GM18858 (cell line): Measurements from ENCODE around the gene TPPP.

ENCODE experiments used
- ATAC-seq: cut with Tn5 transposase; IDR thresholded peaks from one replicate; pipeline ENCODE4 v1.9.1; 2021; ENCODE audit not compliant: unreplicated experiment

The TPPP gene

DNA sequence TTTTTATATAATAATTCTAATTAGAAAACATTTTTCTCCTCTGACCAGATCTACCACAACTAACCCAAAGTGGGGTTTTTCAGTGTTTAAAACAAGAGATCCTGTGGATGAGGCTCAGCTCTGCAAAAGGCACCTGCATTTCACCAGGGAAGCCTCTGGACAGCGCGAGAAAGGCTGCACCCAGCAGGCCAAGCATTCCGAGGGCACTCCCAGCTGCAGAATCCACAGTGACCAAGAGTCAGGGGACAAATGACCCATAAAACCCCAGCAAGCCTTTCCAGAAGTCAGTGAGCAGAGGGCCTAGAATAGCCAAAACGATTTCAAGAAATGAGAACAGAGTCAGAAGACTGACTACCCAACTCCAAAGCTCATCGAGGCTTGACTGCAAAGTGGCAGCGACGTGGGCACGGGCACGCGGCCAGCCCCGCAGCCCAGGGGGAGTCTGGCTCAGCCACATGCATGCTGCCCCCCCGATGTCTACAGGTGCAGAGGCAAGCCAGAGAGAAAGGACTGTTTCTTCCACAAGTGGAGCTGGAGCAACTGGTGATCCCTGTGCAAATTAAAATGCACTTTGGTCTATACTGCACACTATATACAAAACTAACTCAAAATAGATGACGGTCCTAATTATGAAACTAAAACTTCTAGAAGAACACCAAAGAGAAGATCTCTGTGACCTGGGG lies 26.2 kb downstream of the TPPP start:
- no peak for ATAC-seq

DNA sequence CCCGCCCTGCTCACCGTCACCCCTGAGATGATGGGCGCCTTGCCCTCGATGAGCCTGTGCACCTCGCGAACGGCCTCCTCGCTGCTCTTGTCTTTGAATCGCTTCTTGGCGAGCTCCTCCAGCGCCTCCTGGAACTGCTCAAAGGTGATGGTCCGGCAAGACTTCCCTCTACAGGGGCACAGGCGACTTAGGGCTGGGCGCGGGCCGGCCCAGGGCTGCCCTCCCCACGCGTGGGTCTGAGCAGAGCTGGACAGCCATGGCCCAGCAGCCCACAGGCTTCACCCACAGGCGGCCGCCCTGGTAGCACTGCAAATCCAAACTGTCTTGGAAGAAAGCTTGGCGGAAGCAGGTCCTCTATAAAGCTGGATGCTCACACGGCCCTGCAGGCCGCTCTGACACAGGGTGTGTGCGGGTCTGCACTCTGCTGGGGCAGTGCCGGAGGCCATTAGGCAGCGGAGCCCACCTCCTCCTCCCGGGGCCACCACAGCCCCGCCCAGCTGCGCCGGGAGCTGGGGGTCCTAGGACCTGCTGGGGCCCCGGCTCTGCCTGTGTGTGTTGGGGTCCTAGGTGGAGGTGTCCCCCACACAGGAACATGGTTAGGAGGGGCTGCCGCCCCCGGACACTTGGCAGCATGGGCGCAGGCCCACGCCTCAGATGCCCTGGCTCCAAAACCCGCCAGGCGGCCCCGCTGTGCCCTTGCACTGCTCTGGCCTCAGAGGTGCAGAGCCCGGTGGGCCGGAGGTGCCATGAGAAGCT lies 27.0 kb downstream of the TPPP start:
- no peak for ATAC-seq

DNA sequence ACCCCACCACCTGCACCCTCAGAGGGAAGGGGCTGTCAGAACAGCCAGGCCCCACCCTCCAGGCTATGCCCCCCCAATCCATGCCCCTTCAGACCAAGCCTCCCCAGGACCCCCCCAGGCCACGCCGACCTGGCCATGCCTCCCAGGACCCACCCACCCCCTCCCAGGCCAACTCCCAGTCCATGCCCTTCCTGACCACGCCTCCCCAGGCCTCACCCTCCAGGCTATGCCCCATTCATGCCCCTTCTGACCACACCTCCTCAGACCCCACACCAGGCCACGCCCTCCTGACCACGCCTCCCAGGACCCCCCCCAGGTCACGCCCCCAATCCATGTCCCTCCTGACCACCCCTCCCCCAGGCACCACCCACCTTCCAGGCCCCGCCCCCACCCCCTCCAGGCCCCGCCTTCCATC lies 27.6 kb downstream of the TPPP start:
- no peak for ATAC-seq

DNA sequence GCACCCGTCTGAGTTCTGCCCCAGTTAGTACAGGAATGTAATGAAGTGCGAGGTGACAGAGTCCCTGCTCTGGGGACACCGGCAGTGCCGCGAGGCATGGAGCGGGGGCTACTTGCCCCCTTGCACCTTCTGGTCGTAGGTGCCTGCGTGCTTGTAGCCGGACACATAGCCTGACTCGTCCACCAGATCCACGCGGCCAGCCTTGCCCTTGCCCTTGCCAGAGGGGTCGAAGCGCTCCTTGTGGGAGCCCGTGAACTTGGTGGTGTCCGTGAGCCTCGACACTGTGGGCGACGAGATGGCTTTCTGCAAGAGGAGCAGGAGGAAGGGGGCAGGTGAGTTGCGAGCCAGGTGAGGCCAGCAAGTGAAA lies 28.2 kb downstream of the TPPP start:
- ATAC-seq: no peak

DNA sequence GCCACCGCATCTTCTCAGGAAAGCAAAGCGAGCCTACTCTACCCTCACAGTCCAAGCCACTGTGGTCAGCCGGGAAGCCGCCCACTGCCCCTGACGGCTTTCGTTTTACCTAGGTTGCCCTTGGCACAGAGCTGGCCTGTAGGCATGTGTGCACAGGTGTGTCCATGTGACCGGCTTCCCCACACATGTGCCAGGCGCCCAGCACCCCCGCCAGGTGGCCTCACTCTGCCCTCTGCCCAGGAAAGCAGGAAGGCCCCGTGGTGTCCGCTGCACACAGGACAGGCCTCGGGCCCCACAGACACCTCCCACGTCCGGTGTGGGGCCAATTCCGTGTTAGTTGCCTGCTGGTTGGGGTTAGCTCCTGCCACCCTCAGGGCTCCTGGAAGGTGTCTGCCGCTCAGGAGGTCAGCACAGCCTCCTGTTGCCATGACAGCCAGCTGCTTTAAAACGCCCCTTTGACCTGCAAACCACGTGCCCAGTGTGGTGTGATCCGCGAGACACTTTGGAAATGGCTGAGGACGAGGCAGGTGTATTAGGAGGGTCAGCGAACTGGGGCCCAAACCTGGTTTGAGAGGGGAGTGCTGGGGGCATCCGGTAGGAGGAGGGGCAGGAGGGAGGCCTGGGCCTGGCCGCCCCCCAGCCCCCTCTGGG lies 28.7 kb downstream of the TPPP start:
- ATAC-seq: no peak

DNA sequence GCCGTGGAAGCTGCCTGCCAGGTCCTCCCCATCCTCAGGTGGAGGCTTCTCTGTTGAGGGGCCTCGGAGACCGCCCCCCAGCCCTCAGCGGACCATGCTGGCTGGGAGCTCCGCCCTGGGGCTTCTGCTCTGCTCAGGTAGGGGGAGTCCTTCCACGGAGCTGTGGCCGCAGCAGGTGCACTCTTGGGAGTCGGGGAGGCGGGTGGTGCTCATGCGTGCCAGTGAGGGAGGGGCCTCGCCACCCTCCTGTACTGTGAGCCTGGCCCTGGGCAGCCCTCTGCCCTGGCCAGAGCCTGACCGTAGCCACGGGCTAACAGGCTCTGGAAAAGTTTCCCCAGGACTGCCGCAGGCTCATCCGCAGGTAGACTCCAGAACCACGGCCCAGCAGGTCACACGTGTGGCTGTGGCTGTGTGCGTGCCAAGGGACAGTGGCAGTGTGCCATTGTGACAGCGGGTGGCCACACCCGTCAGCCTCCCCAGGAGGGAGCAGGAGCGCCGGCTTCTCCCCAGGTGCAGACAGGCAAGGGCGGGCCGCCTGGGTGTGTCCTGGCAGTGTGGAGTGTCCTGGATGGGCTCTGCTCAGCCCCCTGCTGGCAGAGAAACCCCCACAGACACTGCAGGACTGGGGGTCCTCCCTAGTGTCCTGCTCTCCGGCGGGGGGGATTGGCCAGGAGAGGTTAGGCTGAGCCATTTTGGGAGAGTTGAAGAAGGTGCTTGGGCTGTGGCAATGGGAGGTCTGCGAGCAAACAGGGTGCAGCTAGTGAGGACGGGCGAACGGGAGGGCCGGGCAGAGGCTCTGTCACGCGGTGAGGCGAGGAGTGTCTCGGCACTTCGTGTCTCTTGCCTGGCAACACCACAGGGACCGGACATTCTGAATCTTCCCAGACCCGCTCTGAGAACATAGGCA lies 29.5 kb downstream of the TPPP start:
- ATAC-seq: no peak

DNA sequence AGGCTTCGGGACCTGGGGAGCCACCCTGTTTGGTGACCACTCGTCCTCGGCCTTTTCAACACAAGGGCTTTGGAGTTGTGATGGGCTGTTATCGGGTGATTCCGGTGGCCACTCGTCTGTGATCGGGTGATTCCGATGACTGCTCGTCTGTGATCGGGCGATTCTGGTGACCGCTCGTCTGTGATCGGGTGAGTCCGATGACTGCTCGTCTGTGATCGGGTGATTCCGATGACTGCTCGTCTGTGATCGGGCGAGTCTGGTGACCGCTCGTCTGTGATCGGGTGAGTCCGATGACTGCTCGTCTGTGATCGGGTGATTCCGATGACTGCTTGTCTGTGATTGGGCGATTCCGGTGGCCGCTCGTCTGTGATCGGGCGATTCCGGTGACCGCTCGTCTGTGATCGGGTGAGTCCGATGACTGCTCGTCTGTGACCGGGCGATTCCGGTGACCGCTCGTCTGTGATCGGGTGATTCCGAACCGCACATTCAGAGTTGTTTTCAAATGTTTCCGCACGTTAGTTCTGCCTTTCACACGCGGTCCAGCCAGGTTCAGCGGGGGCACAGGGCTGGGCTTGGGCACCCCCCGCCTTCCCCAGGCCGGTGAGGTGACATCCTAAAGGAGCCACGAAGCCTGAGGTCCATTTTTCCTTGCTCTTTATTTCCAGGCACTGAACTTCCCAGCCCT lies 30.3 kb downstream of the TPPP start:
- no peak for ATAC-seq

DNA sequence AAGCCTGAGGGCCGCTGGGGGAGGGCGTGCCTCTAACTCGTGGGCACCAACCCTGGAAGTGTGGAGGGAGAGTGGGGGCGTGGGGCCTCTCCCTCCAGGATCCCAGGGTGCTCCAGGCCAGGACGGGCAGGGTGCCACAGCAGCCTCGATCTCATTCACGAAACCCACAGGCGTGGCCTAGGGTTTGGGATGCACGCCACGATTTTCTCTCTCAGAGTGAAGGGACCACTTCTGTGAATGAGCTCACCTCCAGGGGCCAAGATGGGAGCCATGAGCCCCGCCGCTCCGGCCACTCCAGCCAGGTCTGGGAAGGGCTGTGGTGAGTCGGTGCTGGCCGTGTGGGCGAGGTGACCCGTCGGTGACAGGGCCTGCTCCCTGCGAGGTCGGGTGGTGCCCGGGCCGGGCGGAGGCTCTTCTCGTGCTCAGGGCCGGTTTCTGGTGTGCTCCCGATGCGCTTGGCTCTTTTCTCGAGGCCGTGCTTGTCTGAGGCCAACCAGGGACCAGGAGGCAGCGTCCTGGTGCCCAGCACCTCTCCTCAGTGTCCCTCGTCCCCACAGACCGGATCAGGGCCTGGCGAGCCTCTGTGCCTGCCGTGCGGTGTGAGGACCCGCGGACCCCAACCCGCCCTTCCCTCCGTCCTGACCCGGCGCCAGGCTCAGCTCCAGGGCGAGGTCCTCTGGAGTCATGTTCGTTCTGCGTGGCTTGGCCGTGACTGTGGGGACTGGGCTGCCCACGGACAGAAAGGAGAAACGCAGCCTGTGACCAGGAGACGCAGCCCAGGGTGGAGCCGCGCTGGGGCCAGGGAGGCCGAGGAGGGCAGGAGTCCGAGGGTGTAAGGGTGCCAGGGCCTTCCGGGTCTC lies 31.0 kb downstream of the TPPP start:
- ATAC-seq: no peak

DNA sequence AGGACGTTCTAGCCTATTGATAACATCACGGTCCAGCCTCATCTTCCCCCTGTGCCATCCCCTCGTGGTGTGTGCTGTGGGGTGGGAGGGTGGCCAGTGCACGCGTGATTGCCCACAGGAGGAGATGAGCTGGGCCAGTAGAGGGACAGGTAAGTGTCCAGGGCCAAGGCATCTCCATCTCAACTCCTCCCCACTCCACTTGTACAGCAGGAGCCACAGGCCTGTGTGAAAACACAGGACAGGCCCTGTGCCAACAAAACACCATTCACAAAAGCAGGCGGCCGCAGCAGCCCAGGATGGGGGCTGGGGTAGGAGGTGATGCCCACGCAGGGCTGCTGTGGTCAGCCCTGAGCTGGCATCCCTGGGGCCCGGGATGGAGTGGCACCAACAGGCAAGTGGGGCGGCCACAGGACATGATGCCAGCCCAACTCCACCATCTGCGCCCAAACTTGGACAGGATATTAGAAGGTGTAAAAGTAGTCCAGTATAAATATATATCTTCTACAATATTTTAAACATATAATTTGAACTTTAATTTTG lies 32.6 kb downstream of the TPPP start:
- no peak for ATAC-seq

DNA sequence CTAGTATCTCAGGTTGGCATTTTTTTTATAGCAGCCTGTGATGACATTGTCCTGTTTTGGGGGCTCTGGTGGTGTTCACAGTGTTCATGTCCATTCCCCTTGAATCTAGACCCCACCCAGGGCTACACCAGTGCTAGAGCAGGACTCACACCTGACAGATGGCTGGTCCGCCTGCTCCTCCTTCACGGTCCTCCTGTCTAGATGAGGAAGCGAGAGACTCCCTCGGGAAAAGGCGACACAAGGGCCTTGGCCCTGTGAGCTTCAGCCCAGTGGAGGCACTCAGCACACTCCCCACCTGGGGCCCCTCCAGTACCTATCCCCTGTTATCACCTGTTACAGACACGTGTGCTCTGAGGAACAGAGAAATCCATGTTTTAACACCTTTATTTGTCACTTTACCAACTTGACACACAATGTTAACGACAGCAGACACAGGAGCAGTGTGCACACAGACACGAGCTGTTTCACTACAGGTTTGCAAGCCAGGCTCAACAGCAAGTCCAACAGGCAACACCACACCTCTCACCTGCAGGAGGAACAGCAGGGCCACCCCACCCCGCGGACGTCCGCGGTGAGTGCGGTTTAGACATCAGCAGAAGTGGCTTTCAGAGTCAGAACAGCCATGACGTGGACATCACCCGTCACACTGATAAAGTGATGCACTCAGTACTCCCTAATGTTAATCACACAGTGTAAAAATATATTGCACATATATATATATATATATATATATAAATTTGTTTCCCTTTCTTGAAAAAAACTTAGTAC lies 33.5 kb downstream of the TPPP start:
- no peak for ATAC-seq

DNA sequence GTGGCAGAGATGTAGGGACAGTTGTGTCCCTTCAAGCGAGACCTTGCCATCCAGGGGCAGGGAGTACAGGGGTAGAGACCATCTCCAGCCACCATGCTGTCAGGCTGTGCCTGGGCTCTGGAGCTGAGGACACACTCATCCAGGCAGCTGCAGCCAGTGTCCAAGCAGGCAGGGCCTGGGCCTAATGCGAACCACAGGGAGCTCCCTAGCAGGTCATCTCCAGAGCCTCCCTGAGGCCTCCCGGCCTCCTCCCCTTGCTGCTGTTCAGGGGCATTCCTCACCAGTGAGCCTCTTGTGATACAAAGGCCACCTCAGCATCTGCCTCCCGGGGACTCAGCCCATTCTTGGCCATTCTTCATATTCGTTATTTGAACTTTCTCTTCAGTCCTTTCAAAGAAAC lies 35.0 kb downstream of the TPPP start:
- no peak for ATAC-seq

DNA sequence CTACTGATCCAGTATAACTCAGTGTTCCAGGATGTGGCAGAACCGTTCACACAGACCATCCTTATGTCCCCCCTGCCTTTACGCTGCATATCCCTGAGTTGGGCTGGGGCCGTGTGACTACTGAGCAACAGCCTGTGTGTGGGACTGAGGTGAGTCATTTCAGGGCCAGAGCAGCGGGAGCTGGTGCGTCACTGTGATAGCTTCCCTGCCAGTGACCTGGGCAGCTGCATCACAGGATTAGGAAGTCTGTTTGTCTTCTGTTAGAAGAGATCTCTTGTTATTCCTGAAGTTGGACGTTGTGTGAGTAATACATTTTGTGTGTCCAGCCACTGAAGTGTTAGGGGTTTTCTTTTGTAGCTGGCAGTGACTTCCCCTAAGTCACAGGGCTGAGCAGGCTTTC lies 35.6 kb downstream of the TPPP start:
- no peak for ATAC-seq

DNA sequence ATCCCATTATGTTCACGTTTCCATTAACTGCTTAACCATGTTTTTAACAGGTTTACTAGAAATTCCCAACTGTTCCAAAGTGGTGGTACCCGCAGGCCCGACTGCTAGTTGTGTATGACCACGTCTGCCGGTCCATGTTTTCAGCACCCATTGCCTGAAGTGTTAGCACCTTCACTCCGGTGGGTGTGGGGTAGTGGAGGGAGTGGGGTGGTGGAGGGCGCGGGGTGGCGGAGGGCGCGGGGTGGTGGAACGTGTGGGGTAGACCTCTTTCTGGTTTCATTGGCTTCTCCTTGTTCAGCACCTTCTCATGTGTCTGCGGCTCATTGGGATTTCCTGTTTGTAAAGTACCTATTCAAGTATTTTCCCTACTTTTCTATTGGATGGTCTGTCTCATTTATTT lies 37.7 kb downstream of the TPPP start:
- ATAC-seq: no peak

DNA sequence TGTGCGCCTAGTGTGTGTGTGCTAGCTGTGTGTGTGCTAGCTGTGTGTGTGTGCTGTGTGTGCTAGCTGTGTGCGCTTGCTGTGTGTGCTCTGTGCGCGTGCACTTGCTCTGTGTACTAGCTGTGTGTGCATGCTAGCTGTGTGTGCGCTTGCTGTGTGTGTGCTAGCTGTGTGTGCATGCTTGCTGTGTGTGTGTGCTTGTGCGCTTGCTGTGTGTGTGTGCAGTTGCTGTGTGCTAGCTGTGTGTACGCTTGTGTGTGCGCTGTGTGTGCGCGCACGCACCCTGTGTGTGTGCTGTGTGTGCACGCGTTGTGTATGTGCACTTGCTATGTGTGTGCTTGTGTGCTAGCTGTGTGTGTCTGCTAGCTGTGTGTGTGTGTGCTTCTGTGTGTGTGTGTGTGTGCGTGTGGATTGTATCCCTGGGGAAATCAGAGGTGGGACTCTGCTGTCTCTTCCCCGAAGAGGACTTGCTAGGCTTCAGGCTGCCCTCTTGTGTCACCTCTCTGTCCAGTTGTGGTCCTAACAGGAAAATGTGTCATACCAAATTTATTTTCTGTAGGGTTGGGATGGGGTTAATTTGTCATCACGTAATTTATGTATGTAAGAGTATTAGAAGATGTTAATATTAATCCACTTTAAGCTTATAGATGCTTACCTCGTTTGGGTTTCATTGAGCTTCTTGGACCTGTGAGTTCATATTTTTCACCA lies 38.9 kb downstream of the TPPP start:
- ATAC-seq: no peak

DNA sequence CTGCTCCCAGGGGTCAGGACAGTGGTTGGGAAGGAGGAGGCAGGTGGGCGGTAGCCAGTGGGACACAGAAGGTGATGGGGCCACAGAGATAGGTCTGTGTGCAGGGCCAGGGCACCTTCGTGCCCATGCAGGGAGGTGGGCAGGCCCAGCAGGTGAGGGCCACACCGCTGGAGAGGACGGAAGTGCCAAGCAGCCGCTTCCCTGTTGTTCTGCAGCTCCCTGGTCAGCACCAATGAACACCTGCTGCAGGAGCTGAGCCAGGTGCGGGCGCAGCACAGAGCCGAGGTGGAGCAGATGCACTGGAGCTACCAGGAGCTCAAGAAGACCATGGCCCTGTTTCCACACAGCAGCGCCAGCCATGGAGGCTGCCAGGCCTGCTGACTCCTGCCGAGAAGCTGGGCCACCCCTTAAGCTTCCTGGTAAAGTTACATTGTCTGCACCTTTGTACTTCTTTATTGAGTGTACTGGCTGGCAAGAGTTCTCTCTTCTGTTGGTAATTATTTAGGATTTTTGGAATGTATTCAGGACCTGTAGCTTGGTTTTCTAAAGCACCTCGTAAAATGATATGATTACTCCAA lies 40.3 kb downstream of the TPPP start:
- no peak for ATAC-seq

DNA sequence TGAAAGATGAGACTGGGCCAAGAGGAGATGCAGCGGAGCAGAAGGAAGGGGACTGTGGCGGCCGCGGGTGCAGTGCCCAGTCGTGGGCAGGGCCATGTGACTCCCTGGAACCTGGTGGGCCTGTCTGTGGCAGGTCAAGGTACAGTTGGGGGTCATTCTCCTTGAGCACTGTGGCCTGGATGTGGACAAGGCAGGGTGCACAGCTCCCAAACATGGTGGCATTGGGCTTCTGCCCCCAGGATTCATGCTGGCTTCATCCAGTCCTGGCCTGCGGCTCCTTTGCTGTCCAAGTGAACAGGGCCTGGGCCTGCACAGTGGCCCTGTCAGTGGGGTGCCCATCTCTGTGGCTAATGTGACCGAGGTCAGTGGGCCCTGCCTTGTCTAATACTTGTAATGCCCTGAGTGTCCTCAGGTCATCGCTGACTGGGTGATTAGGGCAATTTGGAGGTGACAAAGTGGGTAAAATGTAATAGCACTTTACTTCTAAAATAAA lies 41.1 kb downstream of the TPPP start:
- no peak for ATAC-seq

DNA sequence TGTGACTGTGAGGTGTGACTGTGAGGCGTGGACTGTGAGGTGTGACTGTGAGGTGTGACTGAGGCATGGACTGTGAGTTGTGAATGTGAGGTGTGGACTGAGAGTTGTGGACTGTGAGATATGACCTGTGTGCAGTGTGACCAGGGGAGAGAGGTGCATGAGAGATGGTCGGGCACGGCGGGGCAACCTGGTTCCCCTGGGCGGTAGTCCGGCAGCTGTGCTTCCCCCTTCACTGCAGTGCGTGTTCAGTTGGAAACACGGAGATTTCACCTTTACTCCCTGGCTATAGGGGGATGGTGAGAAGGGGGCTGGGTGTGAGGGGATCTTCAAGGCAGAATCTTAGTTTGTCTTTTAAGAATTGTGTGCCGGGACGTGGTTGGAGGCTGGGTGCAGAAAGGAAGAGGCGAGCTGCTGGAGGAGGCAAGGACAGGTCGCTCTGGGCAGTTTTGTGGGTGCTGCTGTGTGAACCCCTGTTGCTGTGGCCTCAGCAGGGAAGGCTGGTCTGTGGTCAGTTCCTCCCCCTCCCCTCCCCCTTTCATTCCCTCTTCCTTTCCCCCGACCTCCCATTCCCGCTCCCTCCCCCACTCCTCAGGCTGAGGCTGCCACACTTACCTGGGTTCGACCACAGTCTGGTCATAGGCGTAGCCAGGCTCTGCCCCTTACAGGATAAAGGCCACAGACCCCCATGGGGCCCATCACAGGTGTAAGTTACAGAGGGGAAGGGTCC lies 41.7 kb downstream of the TPPP start:
- ATAC-seq: no peak
